ENCODE measurements around the gene TAS2R50. TPM values are rescaled to one million over a fixed set of nuclear protein-coding genes. Genes with fewer than 3 reads are reported as not detected.

Gene TAS2R50
- polyA plus RNA-seq, 1 experiment, result 0.24 TPM

- H3K9me3 ChIP-seq (ENCODE audit: control insufficient read depth, insufficient read depth, low read length), result no peaks in the 10 kb centered on the region
- no peak for DNase-seq (ENCODE audit: low read depth, low spot score)
- ChIA-PET POLR2A (no interaction called here), CTCF (no interaction called here)
- no peak overlapping the region for H3K27ac ChIP-seq (ENCODE audit: low read depth, low read length)
- no peak for TF ChIP-seq CTCF (IDR thresholded peaks at IDR 0.05; ENCODE audit: low read depth, low read length)
- no peak overlapping the region for H3K4me3 ChIP-seq (ENCODE audit: low read depth, low read length)
- no peaks in the 10 kb centered on the region for H3K27me3 ChIP-seq (ENCODE audit: control insufficient read depth, insufficient read depth, low read length)
Measured at GRCh38 chr12:10941916-10942607, 44.6 kb downstream of the TAS2R50 start.

GRCh38 chr12:10941369-10941768 lies 45.3 kb downstream of the TAS2R50 start:
- ChIA-PET CTCF (no interaction called here), POLR2A (no interaction called here)
- no peak overlapping the region for H3K27ac ChIP-seq (ENCODE audit: low read depth, low read length)
- no peak overlapping the region for H3K4me3 ChIP-seq (ENCODE audit: low read depth, low read length)
- no peaks in the 10 kb centered on the region for H3K27me3 ChIP-seq (ENCODE audit: control insufficient read depth, insufficient read depth, low read length)
- no peaks in the 10 kb centered on the region for H3K9me3 ChIP-seq (ENCODE audit: control insufficient read depth, insufficient read depth, low read length)
- no peak for TF ChIP-seq CTCF (IDR thresholded peaks at IDR 0.05; ENCODE audit: low read depth, low read length)
- no peak for DNase-seq (ENCODE audit: low read depth, low spot score)

GRCh38 chr12:10940389-10940788 lies 46.3 kb downstream of the TAS2R50 start:
- ChIA-PET CTCF (no interaction called here), POLR2A (no interaction called here)
- peak; percentile 39 for DNase-seq (ENCODE audit: low read depth, low spot score)
- no peak overlapping the region for H3K4me3 ChIP-seq (ENCODE audit: low read depth, low read length)
- H3K9me3 ChIP-seq (ENCODE audit: control insufficient read depth, insufficient read depth, low read length), result no peaks in the 10 kb centered on the region
- TF ChIP-seq CTCF (IDR thresholded peaks at IDR 0.05; ENCODE audit: low read depth, low read length), result no peak
- no peaks in the 10 kb centered on the region for H3K27me3 ChIP-seq (ENCODE audit: control insufficient read depth, insufficient read depth, low read length)
- no peak overlapping the region for H3K27ac ChIP-seq (ENCODE audit: low read depth, low read length)

GRCh38 chr12:10939163-10939562 lies 47.5 kb downstream of the TAS2R50 start, which contains the start of gene TAS2R14:
TSS of gene TAS2R14 (minus strand) at chr12:10939263. CDS start at chr12:10939207, 56 bp downstream.
- Histone ChIP-seq H3K27ac (ENCODE audit: low read depth, low read length) (no peak within 1 kb of the TSS), H3K4me3 (ENCODE audit: low read depth, low read length) (no peak within 1 kb of the TSS), H3K9me3 (ENCODE audit: control insufficient read depth, insufficient read depth, low read length) (no peaks in the 10 kb centered on the region), H3K27me3 (ENCODE audit: control insufficient read depth, insufficient read depth, low read length) (no peaks in the 10 kb centered on the region)
- TF ChIP-seq CTCF (IDR thresholded peaks at IDR 0.05; ENCODE audit: low read depth, low read length), result no peak
- ChIA-PET CTCF (interaction anchor here (0.6 kb wide), 1 partner anchor 1099 kb away, joined by 5 read pairs; no protein-coding TSS in a partner anchor), POLR2A (no interaction called here)
- no peak for DNase-seq (ENCODE audit: low read depth, low spot score)

GRCh38 chr12:10936506-10936905 lies 50.2 kb downstream of the TAS2R50 start:
- H3K4me3 ChIP-seq (ENCODE audit: low read depth, low read length), result no peak overlapping the region
- H3K27ac ChIP-seq (ENCODE audit: low read depth, low read length), result no peak overlapping the region
- DNase-seq (ENCODE audit: low read depth, low spot score), result no peak
- no peak for TF ChIP-seq CTCF (IDR thresholded peaks at IDR 0.05; ENCODE audit: low read depth, low read length)
- CTCF ChIA-PET, result no interaction called here
- POLR2A ChIA-PET, result no interaction called here
- H3K9me3 ChIP-seq (ENCODE audit: control insufficient read depth, insufficient read depth, low read length), result no peaks in the 10 kb centered on the region
- H3K27me3 ChIP-seq (ENCODE audit: control insufficient read depth, insufficient read depth, low read length), result no peaks in the 10 kb centered on the region

Other genes starting within 250 kb of the TAS2R50 start
- gene TAS2R7, start 184.3 kb downstream of the TAS2R50 start, polyA plus RNA-seq (2011; rRNA removed), result not detected in 2 replicates
- gene TAS2R8, start 179.6 kb downstream of the TAS2R50 start, polyA plus RNA-seq (2011; rRNA removed), result 0.06 TPM in 1 of 2 replicates, not detected in the other
- gene TAS2R9, start 176.7 kb downstream of the TAS2R50 start, polyA plus RNA-seq (2011; rRNA removed), result not detected in 2 replicates
- 0.24 and 0.71 TPM in 2 replicates for gene TAS2R10, start 160.6 kb downstream of the TAS2R50 start, polyA plus RNA-seq (2011; rRNA removed)
- 3.2 and 4.3 TPM in 2 replicates for gene PRR4, start 137.4 kb downstream of the TAS2R50 start, polyA plus RNA-seq (2011; rRNA removed)
- 3.1 and 4.2 TPM in 2 replicates for gene PRH1, start 102.7 kb downstream of the TAS2R50 start, polyA plus RNA-seq (2011; rRNA removed)
- 0.10 and 0.16 TPM in 2 replicates for gene TAS2R13, start 77.3 kb downstream of the TAS2R50 start, polyA plus RNA-seq (2011; rRNA removed)
- 0.16 TPM in 1 of 2 replicates, not detected in the other for gene PRH2, start 57.7 kb downstream of the TAS2R50 start, polyA plus RNA-seq (2011; rRNA removed)
- gene TAS2R14, start 47.6 kb downstream of the TAS2R50 start, polyA plus RNA-seq (2011; rRNA removed), result 2.1 and 3.2 TPM in 2 replicates
- 0.62 and 0.67 TPM in 2 replicates for gene TAS2R20, start 11.4 kb upstream of the TAS2R50 start, polyA plus RNA-seq (2011; rRNA removed)
- gene TAS2R19, start 35.7 kb upstream of the TAS2R50 start, polyA plus RNA-seq (2011; rRNA removed), result 0.46 and 0.48 TPM in 2 replicates
- 0.51 and 0.60 TPM in 2 replicates for gene TAS2R31, start 44.5 kb upstream of the TAS2R50 start, polyA plus RNA-seq (2011; rRNA removed)
- 0.30 TPM in 1 of 2 replicates, not detected in the other for gene TAS2R46, start 75.4 kb upstream of the TAS2R50 start, polyA plus RNA-seq (2011; rRNA removed)
- not detected in 2 replicates for gene TAS2R43, start 105.4 kb upstream of the TAS2R50 start, polyA plus RNA-seq (2011; rRNA removed)
- gene TAS2R30, start 147.7 kb upstream of the TAS2R50 start, polyA plus RNA-seq (2011; rRNA removed), result 0.07 TPM in 1 of 2 replicates, not detected in the other
- gene SMIM10L1, start 184.3 kb upstream of the TAS2R50 start, polyA plus RNA-seq (2011; rRNA removed), result 4.8 and 6.4 TPM in 2 replicates
- not detected in 2 replicates for gene TAS2R42, start 200.0 kb upstream of the TAS2R50 start, polyA plus RNA-seq (2011; rRNA removed)